Testis (tissue), 2 donors: ENCODE results near the gene SMIM33.

Experiments
- CTCF ChIP-seq, 3 experiments: fragments of 450-650 bp in 2 of 3; fragments of 200-600 bp in 1 of 3; sonication (generic) in 1 of 3; IDR thresholded peaks; one replicate each; pipeline ENCODE4 v1.5.1; 2016 to 2019; ENCODE audit warnings: antibody characterized with exemption in 3 of 3, mild to moderate bottlenecking in 2 of 3, moderate library complexity in 1 of 3
- POLR2A ChIP-seq: fragments of 450-650 bp; IDR thresholded peaks from one replicate; pipeline ENCODE4 v1.6.1; 2017; ENCODE audit warnings: antibody characterized with exemption, mild to moderate bottlenecking, moderate library complexity

GRCh38 chr5:139446956-139447779 lies 23.6 kb upstream of the SMIM33 start:
- TF ChIP-seq CTCF (IDR thresholded peaks at IDR 0.05): no peak
- TF ChIP-seq POLR2A: no peak
